Loucy (cell line): ENCODE results near the gene CYYR1.

Source experiments
- H2AFZ ChIP-seq: fragments of 200-600 bp; sonication (generic); 2 replicates; pipeline ENCODE4 v1.6.0; 2016; ENCODE audit warnings: antibody characterized with exemption, mild to moderate bottlenecking, low read length, moderate library complexity
- H3F3A ChIP-seq: fragments of 200-600 bp; 2 replicates; pipeline ENCODE4 v1.6.0; 2016; ENCODE audit warnings: antibody characterized with exemption, low read depth, mild to moderate bottlenecking
- H3K27me3 ChIP-seq: fragments of 200-600 bp; sonication (generic); 2 replicates; pipeline ENCODE4 v1.6.1; 2014; ENCODE audit warnings: low read length, mild to moderate bottlenecking; ENCODE audit not compliant: insufficient read depth, poor library complexity, severe bottlenecking
- H3K36me3 ChIP-seq: fragments of 200-600 bp; sonication (generic); 2 replicates; pipeline ENCODE4 v1.6.1; 2016; ENCODE audit warnings: low read length; ENCODE audit not compliant: insufficient read depth
- H3K4me1 ChIP-seq: fragments of 200-600 bp; sonication (generic); 2 replicates; pipeline ENCODE4 v1.5.1; 2014; ENCODE audit warnings: low read length, mild to moderate bottlenecking; ENCODE audit not compliant: insufficient read depth, poor library complexity, severe bottlenecking
- H3K4me2 ChIP-seq: fragments of 200-600 bp; sonication (generic); 2 replicates; pipeline ENCODE4 v1.6.0; 2014; ENCODE audit warnings: antibody characterized with exemption, low read length, low read depth, mild to moderate bottlenecking; ENCODE audit not compliant: poor library complexity, severe bottlenecking
- H3K4me3 ChIP-seq: fragments of 200-600 bp; sonication (generic); 2 replicates; pipeline ENCODE4 v1.5.1; 2014; ENCODE audit warnings: low read length, mild to moderate bottlenecking, mixed read lengths; ENCODE audit not compliant: poor library complexity, severe bottlenecking
- H3K79me2 ChIP-seq: fragments of 200-600 bp; sonication (generic); 2 replicates; pipeline ENCODE4 v1.6.1; 2014; ENCODE audit warnings: low read length; ENCODE audit not compliant: insufficient read depth
- H3K9ac ChIP-seq: fragments of 200-600 bp; sonication (generic); 2 replicates; pipeline ENCODE4 v1.6.0; 2014; ENCODE audit warnings: mild to moderate bottlenecking, low read depth, low read length, moderate library complexity; ENCODE audit not compliant: poor library complexity, severe bottlenecking
- H3K9me2 ChIP-seq: fragments of 200-600 bp; sonication (generic); replicated peaks from 2 replicates; pipeline ENCODE4 v1.6.1; 2016; ENCODE audit warnings: low read depth, low read length, mixed read lengths
- H3K9me3 ChIP-seq: fragments of 200-600 bp; sonication (generic); 2 replicates; pipeline ENCODE4 v1.6.1; 2014; ENCODE audit warnings: mild to moderate bottlenecking, antibody characterized with exemption, low read length, low read depth; ENCODE audit not compliant: insufficient read depth
- H4K20me1 ChIP-seq: fragments of 200-600 bp; sonication (generic); 2 replicates; pipeline ENCODE4 v1.6.0; 2014; ENCODE audit warnings: antibody characterized with exemption, low read length, mild to moderate bottlenecking; ENCODE audit not compliant: insufficient read depth, poor library complexity, severe bottlenecking
- CTCF ChIP-seq: fragments of 200-600 bp; sonication (generic); conservative IDR thresholded peaks from 2 replicates; pipeline ENCODE4 v1.5.1; 2014; ENCODE audit warnings: mild to moderate bottlenecking, antibody characterized with exemption, low read length
- EZH2phosphoT487 ChIP-seq: fragments of 200-600 bp; IDR thresholded peaks from 2 replicates; pipeline ENCODE4 v1.6.1; 2018; ENCODE audit warnings: antibody characterized with exemption, mild to moderate bottlenecking, moderate library complexity, borderline replicate concordance

CYYR1 gene

GRCh38 chr21:26495283-26495849 is 77.7 kb downstream of the CYYR1 start:
- no peak overlapping the region for H3K4me3 ChIP-seq
- H3K9me2 ChIP-seq: no peaks in the 10 kb centered on the region
- H3K4me2 ChIP-seq: no peak overlapping the region
- no peaks in the 10 kb centered on the region for H3K79me2 ChIP-seq
- H3K36me3 ChIP-seq: no peaks in the 10 kb centered on the region
- H3F3A ChIP-seq: no peaks in the 10 kb centered on the region
- no peaks in the 10 kb centered on the region for H3K9me3 ChIP-seq
- no peak for TF ChIP-seq CTCF
- no peak for TF ChIP-seq EZH2phosphoT487
- no peaks in the 10 kb centered on the region for H3K27me3 ChIP-seq
- no peak overlapping the region for H3K9ac ChIP-seq
- no peak overlapping the region for H2AFZ ChIP-seq
- H4K20me1 ChIP-seq: no peaks in the 10 kb centered on the region
- no peaks in the 10 kb centered on the region for H3K4me1 ChIP-seq

GRCh38 chr21:26491663-26492062 is 81.4 kb downstream of the CYYR1 start:
- Histone ChIP-seq H3K4me1 (no peaks in the 10 kb centered on the region), H3K79me2 (no peaks in the 10 kb centered on the region), H3K9ac (no peak overlapping the region), H3K36me3 (no peaks in the 10 kb centered on the region), H2AFZ (no peak overlapping the region), H3K27me3 (no peaks in the 10 kb centered on the region), H4K20me1 (no peaks in the 10 kb centered on the region), H3F3A (no peaks in the 10 kb centered on the region), H3K9me3 (no peaks in the 10 kb centered on the region), H3K4me3 (no peak overlapping the region), H3K9me2 (no peaks in the 10 kb centered on the region), H3K4me2 (no peak overlapping the region)
- no peak for TF ChIP-seq EZH2phosphoT487
- no peak for TF ChIP-seq CTCF

- H3K36me3 ChIP-seq: no peaks in the 10 kb centered on the region
- H3K79me2 ChIP-seq: no peaks in the 10 kb centered on the region
- H3K9me3 ChIP-seq: no peaks in the 10 kb centered on the region
- no peak overlapping the region for H3K4me2 ChIP-seq
- H2AFZ ChIP-seq: no peak overlapping the region
- no peaks in the 10 kb centered on the region for H3F3A ChIP-seq
- no peaks in the 10 kb centered on the region for H3K27me3 ChIP-seq
- H3K4me1 ChIP-seq: no peaks in the 10 kb centered on the region
- no peaks in the 10 kb centered on the region for H3K9me2 ChIP-seq
- H4K20me1 ChIP-seq: no peaks in the 10 kb centered on the region
- TF ChIP-seq EZH2phosphoT487 (no peak), CTCF (no peak)
- no peak overlapping the region for H3K9ac ChIP-seq
- H3K4me3 ChIP-seq: no peak overlapping the region
These were observed 82.3 kb downstream of the CYYR1 start for GRCh38 chr21:26490771-26491170.
